HG03521 (cell line): ENCODE results near the gene CACHD1.

Source experiments
- ATAC-seq: cut with Tn5 transposase; IDR thresholded peaks from one replicate; pipeline ENCODE4 v1.9.1; 2021; ENCODE audit warnings: mild to moderate bottlenecking, moderate library complexity; ENCODE audit not compliant: unreplicated experiment

Gene CACHD1

GRCh38 chr1:64519901-64520300, 50.0 kb downstream of the CACHD1 start:
- no peak for ATAC-seq

GRCh38 chr1:64522740-64523139, 52.8 kb downstream of the CACHD1 start:
- no peak for ATAC-seq

GRCh38 chr1:64523413-64524337, 53.7 kb downstream of the CACHD1 start:
- ATAC-seq, result no peak

GRCh38 chr1:64524614-64525013, 54.7 kb downstream of the CACHD1 start:
- ATAC-seq, result no peak

GRCh38 chr1:64525116-64525686, 55.3 kb downstream of the CACHD1 start:
- no peak for ATAC-seq

GRCh38 chr1:64526312-64526711, 56.4 kb downstream of the CACHD1 start:
- no peak for ATAC-seq

GRCh38 chr1:64527165-64527564, 57.2 kb downstream of the CACHD1 start:
- ATAC-seq, result no peak

- no peak for ATAC-seq
These were observed 57.9 kb downstream of the CACHD1 start for GRCh38 chr1:64527786-64528185.

GRCh38 chr1:64530969-64531692, 61.2 kb downstream of the CACHD1 start:
- ATAC-seq, result no peak

GRCh38 chr1:64532646-64533045, 62.7 kb downstream of the CACHD1 start:
- ATAC-seq, result no peak

- no peak for ATAC-seq
These were observed 66.3 kb downstream of the CACHD1 start for GRCh38 chr1:64535938-64536835.

- ATAC-seq, result no peak
These were observed 67.0 kb downstream of the CACHD1 start for GRCh38 chr1:64536836-64537490.

- ATAC-seq, result no peak
These were observed 68.0 kb downstream of the CACHD1 start for GRCh38 chr1:64537942-64538341.

GRCh38 chr1:64538389-64538788, 68.5 kb downstream of the CACHD1 start:
- ATAC-seq, result no peak

- ATAC-seq, result no peak
These were observed 69.4 kb downstream of the CACHD1 start for GRCh38 chr1:64539289-64539688.

- no peak for ATAC-seq
These were observed 69.9 kb downstream of the CACHD1 start for GRCh38 chr1:64539781-64540218.

GRCh38 chr1:64540265-64540791, 70.4 kb downstream of the CACHD1 start:
- no peak for ATAC-seq

- ATAC-seq, result no peak
These were observed 72.2 kb downstream of the CACHD1 start for GRCh38 chr1:64542118-64542517.

- no peak for ATAC-seq
These were observed 73.9 kb downstream of the CACHD1 start for GRCh38 chr1:64543831-64544230.
